Raji (cell line): ENCODE data around the gene FOXP1.

ENCODE experiments used
- POLR2A ChIP-seq: IDR thresholded peaks from 2 replicates; pipeline ENCODE4 v1.6.1; 2011; ENCODE audit warnings: low read depth, low read length, control low read depth; ENCODE audit not compliant: insufficient read depth

FOXP1 gene

DNA sequence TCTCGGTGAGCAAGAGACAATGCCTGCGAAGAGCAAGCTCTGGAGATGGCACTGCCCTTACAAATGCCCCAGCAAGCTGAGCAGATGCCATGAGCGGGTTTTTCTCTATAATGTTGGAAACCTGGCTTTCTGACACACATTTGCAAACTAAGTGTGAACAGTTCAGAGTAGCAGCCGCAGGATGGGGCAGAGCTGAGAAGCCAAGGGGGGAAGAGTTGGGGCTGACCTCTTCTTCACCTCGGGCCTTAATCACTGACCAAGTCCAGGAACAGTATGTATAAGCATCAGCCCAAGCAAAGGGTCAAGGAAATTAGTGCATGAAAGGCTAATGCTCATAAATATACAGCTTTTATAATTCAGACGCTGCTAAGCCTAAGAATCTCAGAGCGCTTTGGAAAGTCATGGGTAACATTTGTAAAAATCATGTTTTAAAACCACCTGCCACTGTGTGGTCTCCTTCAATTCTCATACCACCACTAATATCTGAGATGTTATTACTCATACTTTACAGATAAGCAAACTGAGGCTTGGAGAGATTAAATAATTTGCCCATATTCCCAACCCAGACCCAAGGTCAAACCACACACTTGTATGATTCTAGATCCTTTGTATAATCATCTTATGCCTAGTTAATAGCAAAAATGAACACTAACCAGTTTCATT, 603.4 kb downstream of the FOXP1 start:
- no peak for TF ChIP-seq POLR2A

- TF ChIP-seq POLR2A, result no peak
Observed at GRCh38 chr3:70977712-70978111, 605.8 kb downstream of the FOXP1 start.

GRCh38 chr3:70974747-70975146, 608.8 kb downstream of the FOXP1 start:
- TF ChIP-seq POLR2A, result no peak

- TF ChIP-seq POLR2A, result no peak
Observed at GRCh38 chr3:70973558-70973957, 610.0 kb downstream of the FOXP1 start.

GRCh38 chr3:70972855-70973254, 610.7 kb downstream of the FOXP1 start:
- no peak for TF ChIP-seq POLR2A

DNA sequence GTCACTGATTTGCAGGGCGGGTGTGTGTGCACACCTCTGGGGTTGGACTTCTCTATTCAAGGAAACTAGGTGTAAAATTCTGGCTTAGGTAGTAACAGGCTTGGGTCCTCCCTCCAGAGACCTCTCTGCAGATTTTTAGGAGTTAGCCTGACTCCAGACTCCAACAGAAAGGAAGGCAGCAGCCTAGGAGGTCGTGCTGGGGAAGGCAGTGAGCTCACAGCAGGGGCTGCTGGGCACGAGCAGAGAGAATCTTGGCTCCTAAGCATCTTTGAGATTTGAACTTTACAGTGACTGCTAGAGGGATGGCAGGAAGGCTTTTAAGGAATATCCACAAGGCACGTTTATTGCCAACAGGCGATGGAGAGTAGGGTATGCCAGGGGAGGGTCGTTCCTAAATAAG, 612.6 kb downstream of the FOXP1 start:
- no peak for TF ChIP-seq POLR2A

DNA sequence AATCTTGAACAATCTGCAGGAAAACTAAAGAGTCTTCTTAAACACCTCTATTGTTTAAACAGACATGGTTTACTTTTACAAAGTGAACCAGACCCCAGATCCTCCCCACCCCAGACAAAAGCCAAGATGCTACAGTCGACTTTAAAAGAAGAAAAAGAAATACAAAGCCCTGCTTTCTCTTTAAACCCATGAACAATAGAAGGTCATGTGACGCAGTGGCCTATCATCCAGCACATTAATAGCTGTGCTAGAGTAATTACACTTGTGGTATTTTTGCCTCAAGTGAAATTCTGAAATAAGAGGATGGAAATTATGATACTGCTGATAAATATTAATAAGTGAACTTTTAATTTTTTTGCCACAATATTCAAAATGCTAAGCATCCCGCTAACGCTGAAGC, 613.4 kb downstream of the FOXP1 start:
- no peak for TF ChIP-seq POLR2A

DNA sequence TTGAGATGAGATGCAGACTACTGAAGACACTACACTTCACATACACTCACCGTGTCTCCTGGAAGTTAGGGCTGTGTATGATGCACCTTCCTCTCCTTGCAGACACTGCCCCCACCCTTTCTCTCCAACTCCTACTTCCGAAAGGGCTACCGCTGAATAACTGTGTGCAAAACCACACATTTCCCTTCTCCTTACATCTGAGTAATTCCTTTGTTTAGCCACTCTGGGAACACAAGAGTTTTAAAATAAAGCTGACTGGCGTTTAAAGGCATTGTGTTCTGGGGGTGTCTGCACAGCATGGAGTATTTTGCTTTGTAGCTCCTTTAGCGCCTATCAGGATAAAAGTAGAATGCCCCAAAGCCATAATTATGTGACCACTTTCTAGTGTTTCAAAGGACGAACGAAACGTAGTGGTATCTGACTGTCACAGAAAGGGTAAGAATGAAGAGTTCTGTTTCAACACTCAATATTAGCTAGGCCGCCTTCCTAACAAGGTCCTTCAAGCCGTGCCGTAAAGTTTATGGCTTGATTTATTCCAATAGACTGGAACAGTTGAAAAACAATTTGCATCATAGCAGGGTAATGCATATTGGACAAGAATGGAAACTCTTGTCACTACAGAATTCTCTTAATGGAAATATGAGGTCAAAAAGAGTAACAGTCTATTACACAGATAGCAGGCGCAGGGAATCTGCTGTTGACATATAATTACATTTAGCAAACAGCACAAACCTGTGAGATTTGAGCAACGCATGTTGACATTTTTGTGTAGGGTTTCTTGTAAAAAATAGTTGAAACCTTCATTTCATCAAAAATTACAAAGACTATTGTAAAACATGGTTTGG, 619.9 kb downstream of the FOXP1 start:
- TF ChIP-seq POLR2A, result no peak

DNA sequence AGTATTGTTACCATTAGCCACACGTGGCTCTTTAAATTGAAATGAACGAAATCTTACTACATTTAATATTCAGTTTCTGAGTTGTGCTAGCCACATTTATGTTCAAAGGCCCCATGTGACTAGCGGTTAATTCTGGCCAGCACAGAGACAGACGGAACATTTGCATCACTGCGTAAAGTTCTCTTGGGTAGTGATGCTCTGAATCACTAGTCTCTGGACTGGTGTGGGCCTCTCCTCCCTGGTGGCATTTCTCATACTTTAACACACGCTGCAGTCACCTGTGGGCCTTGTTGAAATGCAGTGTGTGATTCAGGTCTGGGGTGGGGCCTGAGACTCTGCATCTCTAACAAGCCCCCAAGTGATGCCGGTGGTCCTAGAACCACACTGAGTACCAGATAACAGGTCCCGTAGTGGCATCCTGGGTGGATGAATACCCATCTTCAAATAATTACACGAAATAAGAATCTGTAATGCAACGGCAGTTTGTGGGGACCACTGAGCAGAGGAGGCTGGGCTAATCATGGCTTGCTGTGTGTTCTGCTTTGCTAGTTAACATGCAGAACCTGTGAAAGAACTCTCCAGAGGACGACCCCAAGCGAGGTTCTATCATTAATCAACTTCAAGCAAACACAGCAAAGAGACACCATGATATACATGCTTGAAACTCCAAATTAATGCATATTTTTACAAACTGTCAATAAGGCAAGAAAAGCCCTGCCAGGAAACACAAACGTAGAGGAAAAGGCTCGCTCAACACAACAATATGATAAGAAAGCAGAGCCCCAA, 623.8 kb downstream of the FOXP1 start:
- no peak for TF ChIP-seq POLR2A

GRCh38 chr3:70952033-70952747, 631.3 kb downstream of the FOXP1 start:
- TF ChIP-seq POLR2A, result no peak

DNA sequence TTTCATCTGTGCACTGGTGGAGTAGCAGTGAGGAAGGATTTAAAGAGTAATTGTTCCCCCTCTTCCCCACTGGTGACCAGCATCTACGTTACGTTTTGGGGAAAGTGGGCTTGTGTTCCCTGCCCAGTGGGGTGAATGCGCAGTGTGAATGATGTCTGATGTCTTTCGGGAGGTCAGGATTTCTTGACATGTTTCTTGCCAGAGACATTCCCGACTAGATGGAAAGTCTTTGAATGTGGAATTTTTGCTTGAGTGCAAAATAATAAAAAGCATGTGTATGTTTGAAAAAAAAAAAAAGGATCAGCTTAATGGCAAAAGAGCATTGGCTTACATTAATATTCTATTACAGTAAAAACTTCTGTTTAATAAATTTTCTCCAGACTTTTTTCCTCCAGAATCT, 632.2 kb downstream of the FOXP1 start:
- TF ChIP-seq POLR2A, result no peak

DNA sequence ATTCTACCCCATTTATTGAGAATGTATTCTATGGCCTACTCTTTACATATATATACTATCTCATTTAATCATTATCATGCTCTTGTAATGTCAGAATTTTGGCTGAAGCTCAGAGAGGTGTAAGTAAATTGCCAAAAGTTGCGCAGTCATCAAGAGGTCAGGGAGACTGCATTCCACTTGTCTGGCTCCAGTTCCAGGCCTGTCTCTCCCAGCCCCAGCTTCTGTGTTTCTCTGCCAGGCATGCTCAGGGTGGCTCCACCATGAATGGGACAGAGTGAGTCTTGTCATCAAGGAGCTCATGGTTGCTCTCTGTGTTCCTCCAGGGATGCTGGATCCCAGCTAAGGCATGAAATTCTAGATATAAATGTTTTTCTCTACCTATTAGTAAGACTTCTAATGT, 635.9 kb downstream of the FOXP1 start:
- no peak for TF ChIP-seq POLR2A

DNA sequence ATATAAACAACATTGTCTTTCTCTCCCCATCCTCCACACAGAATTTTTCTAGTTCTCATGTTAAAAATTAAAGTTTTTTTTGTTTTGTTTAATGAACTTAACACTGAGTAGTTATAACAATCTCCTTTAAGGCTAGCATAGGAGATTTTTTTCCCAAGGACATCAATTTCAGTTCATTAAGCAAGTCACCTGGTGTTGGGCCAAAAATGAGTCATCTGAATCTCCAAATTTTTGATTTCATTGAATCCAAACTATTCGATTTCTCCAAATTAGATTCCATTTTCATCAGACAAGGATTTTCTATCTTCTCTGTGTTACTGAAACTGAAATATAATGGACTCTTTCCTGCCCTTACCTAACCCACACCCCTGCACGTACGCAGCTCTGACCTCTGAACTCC, 639.6 kb downstream of the FOXP1 start:
- TF ChIP-seq POLR2A, result no peak

- no peak for TF ChIP-seq POLR2A
Observed at GRCh38 chr3:70933105-70933810, 650.3 kb downstream of the FOXP1 start.
